WTC11 (cell line): ENCODE data around the gene KIT.

Experiments used
- CTCF ChIP-seq: fragments of 200-600 bp; IDR thresholded peaks from 2 replicates; pipeline ENCODE4 v1.8.0; 2022; ENCODE audit warnings: antibody characterized with exemption
- E2F4 ChIP-seq: sonication (generic); formaldehyde crosslinking; IDR thresholded peaks from 2 replicates; pipeline ENCODE4 v1.8.1; 2022; ENCODE audit warnings: low read depth, mild to moderate bottlenecking, moderate library complexity, missing genetic modification reagents, borderline replicate concordance
- E2F5 ChIP-seq: sonication (generic); formaldehyde crosslinking; IDR thresholded peaks from 2 replicates; pipeline ENCODE4 v1.8.1; 2022; ENCODE audit warnings: mild to moderate bottlenecking, moderate library complexity, missing genetic modification reagents
- FOXP1 ChIP-seq: sonication (generic); formaldehyde crosslinking; IDR thresholded peaks from 2 replicates; pipeline ENCODE4 v1.8.0; 2022; ENCODE audit warnings: missing genetic modification reagents, mild to moderate bottlenecking, moderate library complexity, borderline replicate concordance
- IRF2 ChIP-seq: sonication (generic); formaldehyde crosslinking; IDR thresholded peaks from 2 replicates; pipeline ENCODE4 v1.8.0; 2022; ENCODE audit warnings: low read depth, missing genetic modification reagents, borderline replicate concordance
- MYBL2 ChIP-seq: sonication (generic); formaldehyde crosslinking; IDR thresholded peaks from 2 replicates; pipeline ENCODE4 v1.8.1; 2023; ENCODE audit warnings: mild to moderate bottlenecking, moderate library complexity, missing genetic modification reagents
- ZNF263 ChIP-seq: sonication (generic); formaldehyde crosslinking; IDR thresholded peaks from 2 replicates; pipeline ENCODE4 v1.8.1; 2022; ENCODE audit warnings: low read depth, mild to moderate bottlenecking, moderate library complexity, missing genetic modification reagents
- ZNF416 ChIP-seq: fragments of 250-450 bp; sonication (Bioruptor Pico); IDR thresholded peaks from 2 replicates; pipeline ENCODE4 v1.9.0; 2021; ENCODE audit warnings: mild to moderate bottlenecking, inconsistent platforms
- TF ChIP-seq, protein P1 (sequence below): sonication (generic); formaldehyde crosslinking; IDR thresholded peaks from 2 replicates; pipeline ENCODE4 v1.8.0; 2022; ENCODE audit warnings: mild to moderate bottlenecking, missing genetic modification reagents
- TF ChIP-seq, protein P2 (sequence below): sonication (generic); formaldehyde crosslinking; IDR thresholded peaks from 2 replicates; pipeline ENCODE4 v1.8.1; 2022; ENCODE audit warnings: mild to moderate bottlenecking, missing genetic modification reagents, moderate library complexity, borderline replicate concordance

- no peak for TF ChIP-seq E2F4 (CRISPR knock-in tag)
- TF ChIP-seq CTCF: no peak; the same call in 1 of the 2 replicates
- TF ChIP-seq, protein P1, sequence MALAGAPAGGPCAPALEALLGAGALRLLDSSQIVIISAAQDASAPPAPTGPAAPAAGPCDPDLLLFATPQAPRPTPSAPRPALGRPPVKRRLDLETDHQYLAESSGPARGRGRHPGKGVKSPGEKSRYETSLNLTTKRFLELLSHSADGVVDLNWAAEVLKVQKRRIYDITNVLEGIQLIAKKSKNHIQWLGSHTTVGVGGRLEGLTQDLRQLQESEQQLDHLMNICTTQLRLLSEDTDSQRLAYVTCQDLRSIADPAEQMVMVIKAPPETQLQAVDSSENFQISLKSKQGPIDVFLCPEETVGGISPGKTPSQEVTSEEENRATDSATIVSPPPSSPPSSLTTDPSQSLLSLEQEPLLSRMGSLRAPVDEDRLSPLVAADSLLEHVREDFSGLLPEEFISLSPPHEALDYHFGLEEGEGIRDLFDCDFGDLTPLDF (CRISPR knock-in tag): no peak
- TF ChIP-seq ZNF263 (CRISPR knock-in tag): no peak
- no peak for TF ChIP-seq IRF2 (CRISPR knock-in tag)
- TF ChIP-seq, protein P2, sequence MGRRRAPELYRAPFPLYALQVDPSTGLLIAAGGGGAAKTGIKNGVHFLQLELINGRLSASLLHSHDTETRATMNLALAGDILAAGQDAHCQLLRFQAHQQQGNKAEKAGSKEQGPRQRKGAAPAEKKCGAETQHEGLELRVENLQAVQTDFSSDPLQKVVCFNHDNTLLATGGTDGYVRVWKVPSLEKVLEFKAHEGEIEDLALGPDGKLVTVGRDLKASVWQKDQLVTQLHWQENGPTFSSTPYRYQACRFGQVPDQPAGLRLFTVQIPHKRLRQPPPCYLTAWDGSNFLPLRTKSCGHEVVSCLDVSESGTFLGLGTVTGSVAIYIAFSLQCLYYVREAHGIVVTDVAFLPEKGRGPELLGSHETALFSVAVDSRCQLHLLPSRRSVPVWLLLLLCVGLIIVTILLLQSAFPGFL: no peak
- no peak for TF ChIP-seq ZNF416 (CRISPR knock-in tag)
- no peak for TF ChIP-seq FOXP1
- TF ChIP-seq E2F5 (CRISPR knock-in tag): no peak
- TF ChIP-seq MYBL2 (CRISPR knock-in tag): no peak
Measured at GRCh38 chr4:54683616-54684346, 26.0 kb downstream of the KIT start.
